CD4-positive, alpha-beta memory T cell (primary cell): ENCODE data around the gene HNRNPK. TPM values are rescaled to one million over a fixed set of nuclear protein-coding genes. Genes with fewer than 3 reads are reported as not detected.

ENCODE experiments used
- CTCF ChIA-PET: fragments of 350-600 bp; sonication (Branson Sonifier 250); formaldehyde crosslinking; loops from one replicate; lab custom pipeline; 2021; ENCODE audit warnings: inconsistent platforms; ENCODE audit not compliant: partially characterized antibody; lab: Charles Lee
- POLR2A ChIA-PET: fragments of 350-600 bp; sonication (Branson Sonifier 250); formaldehyde crosslinking; loops from one replicate; lab custom pipeline; 2021; ENCODE audit not compliant: partially characterized antibody; lab: Charles Lee
- DNase-seq, 5 donors: peaks; one replicate each; pipeline versions ENCODE4 v3.0.0 to v3.0.0-alpha.2; 2020 to 2022; ENCODE audit warnings: mixed read lengths in 1 of 5
- H3K27ac ChIP-seq: one replicate; pipeline ENCODE4 v1.7.0; 2013; ENCODE audit warnings: low read depth, low read length
- H3K27me3 ChIP-seq: 2 replicates; pipeline ENCODE4 v1.7.0; 2013; ENCODE audit warnings: mild to moderate bottlenecking, low read length, moderate library complexity; ENCODE audit not compliant: insufficient read depth
- H3K36me3 ChIP-seq: 2 replicates; pipeline ENCODE4 v1.7.0; 2013; ENCODE audit warnings: mild to moderate bottlenecking, low read length, moderate library complexity; ENCODE audit not compliant: insufficient read depth
- H3K4me1 ChIP-seq: 2 replicates; pipeline ENCODE4 v1.7.0; 2013; ENCODE audit warnings: mild to moderate bottlenecking, low read length, moderate library complexity; ENCODE audit not compliant: insufficient read depth
- H3K4me3 ChIP-seq, 2 donors: one replicate each; pipeline ENCODE4 v1.7.0; 2013; ENCODE audit warnings: low read length in 2 of 2, mild to moderate bottlenecking in 1 of 2
- H3K9me3 ChIP-seq, 2 donors: one replicate each; pipeline ENCODE4 v1.7.0; 2013; ENCODE audit warnings: low read length in 2 of 2, control low read depth in 1 of 2; ENCODE audit not compliant: control insufficient read depth in 1 of 2
- H3K27ac Mint-ChIP-seq, 7 donors: one replicate each; pipeline ENCODE4 v1.8.0; 2020 to 2021; ENCODE audit warnings: mixed read lengths in 7 of 7, mild to moderate bottlenecking in 6 of 7, inconsistent platforms in 3 of 7, moderate library complexity in 3 of 7
- H3K27me3 Mint-ChIP-seq, 2 donors: one replicate each; pipeline ENCODE4 v1.8.0; 2020 to 2021; ENCODE audit warnings: mixed read lengths in 2 of 2
- H3K36me3 Mint-ChIP-seq, 2 donors: one replicate each; pipeline ENCODE4 v1.8.0; 2020 to 2021; ENCODE audit warnings: mixed read lengths in 2 of 2, inconsistent platforms in 1 of 2, mild to moderate bottlenecking in 1 of 2
- H3K4me1 Mint-ChIP-seq, 4 donors: one replicate each; pipeline ENCODE4 v1.8.0; 2020 to 2021; ENCODE audit warnings: mixed read lengths in 4 of 4, mild to moderate bottlenecking in 1 of 4
- H3K4me3 Mint-ChIP-seq, 8 donors: one replicate each; pipeline ENCODE4 v1.8.0; 2020 to 2021; ENCODE audit warnings: mixed read lengths in 8 of 8, mild to moderate bottlenecking in 7 of 8, moderate library complexity in 6 of 8, inconsistent platforms in 3 of 8
- H3K9me3 Mint-ChIP-seq, 8 donors: one replicate each; pipeline ENCODE4 v1.8.0; 2020 to 2021; ENCODE audit warnings: mixed read lengths in 8 of 8, mild to moderate bottlenecking in 5 of 8, inconsistent platforms in 3 of 8, moderate library complexity in 1 of 8
- intact Hi-C: fragments of 100-400 bp; cut with micrococcal nuclease; formaldehyde crosslinking; loops from one replicate; pipeline ENCODE4 v1.15.1; 2023
- polyA plus RNA-seq, 2 donors: library from polyadenylated mRNA; unstranded; fragments of 300-500 nt; fragmentation: Illumina TruSeq; gene quantifications; one replicate each; pipeline ENCODE4 v1.2.3, GENCODE V29; 2021
- total RNA-seq, 2 experiments: library from RNA; stranded (reverse); gene quantifications; one replicate each; pipeline ENCODE4 v1.2.3, GENCODE V29; 2021

Gene HNRNPK
- total and polyA plus RNA-seq, 4 experiments from 2014 or later = 539 to 1,109 (median 730) TPM

- Histone ChIP-seq H3K9me3 (no peaks in the 10 kb centered on the region), H3K27me3 (no peaks in the 10 kb centered on the region), H3K4me1 (peaks cover 10% of the 10 kb centered on the region), H3K4me3 (no peak overlapping the region), H3K36me3 (no peaks in the 10 kb centered on the region), H3K27ac (no peak overlapping the region)
- Mint-ChIP-seq H3K27me3 (no peaks in the 10 kb centered on the region), H3K36me3 (peaks cover 4 to 11% of the 10 kb centered on the region in 2 donors), H3K9me3 (no peaks in the 10 kb centered on the region), H3K4me3 (no peak overlapping the region), H3K27ac (no peak overlapping the region), H3K4me1 (peaks cover 8 to 17% (median 13%) of the 10 kb centered on the region in 4 donors)
- DNase-seq = no peak
- CTCF ChIA-PET = no interaction called here
- intact Hi-C loops = no loop called here
- POLR2A ChIA-PET = no interaction called here
These were observed 20.2 kb upstream of the HNRNPK start for GRCh38 chr9:84000186-84000585.

GRCh38 chr9:83999141-83999918, 19.3 kb upstream of the HNRNPK start:
- Mint-ChIP-seq H3K4me1 (peaks cover 8 to 17% (median 13%) of the 10 kb centered on the region in 4 donors), H3K36me3 (peaks cover 4 to 9% of the 10 kb centered on the region in 2 donors), H3K27me3 (no peaks in the 10 kb centered on the region), H3K9me3 (no peaks in the 10 kb centered on the region), H3K27ac (peak overlapping the region in 2 of 7 donors; percentile 31 to 64), H3K4me3 (no peak overlapping the region)
- no peaks in the 10 kb centered on the region for H3K36me3 ChIP-seq
- no peak overlapping the region for H3K27ac ChIP-seq
- H3K9me3 ChIP-seq = no peaks in the 10 kb centered on the region
- H3K4me3 ChIP-seq = no peak overlapping the region
- H3K4me1 ChIP-seq = peaks cover 10% of the 10 kb centered on the region
- ChIA-PET CTCF (interaction anchor here (0.9 kb wide), 1 partner anchor 329 kb away, joined by 3 read pairs; no protein-coding TSS in a partner anchor), POLR2A (no interaction called here)
- no peaks in the 10 kb centered on the region for H3K27me3 ChIP-seq
- intact Hi-C loops = no loop called here
- DNase-seq = no peak

GRCh38 chr9:83996126-83996525, 16.1 kb upstream of the HNRNPK start:
- ChIA-PET CTCF (no interaction called here), POLR2A (interaction anchor here (1.2 kb wide), 1 partner anchor 16 kb away, joined by 3 read pairs; the partner anchor contains the start of genes HNRNPK and RMI1)
- Histone ChIP-seq H3K4me3 (no peak overlapping the region), H3K4me1 (no peaks in the 10 kb centered on the region), H3K27me3 (no peaks in the 10 kb centered on the region), H3K36me3 (no peaks in the 10 kb centered on the region), H3K27ac (no peak overlapping the region), H3K9me3 (no peaks in the 10 kb centered on the region)
- intact Hi-C loops = no loop called here
- H3K9me3 Mint-ChIP-seq = no peaks in the 10 kb centered on the region
- DNase-seq = no peak
- peaks cover 0 to 4% (median 2%) of the 10 kb centered on the region in 4 donors for H3K4me1 Mint-ChIP-seq
- H3K4me3 Mint-ChIP-seq = no peak overlapping the region
- H3K27me3 Mint-ChIP-seq = no peaks in the 10 kb centered on the region
- no peak overlapping the region for H3K27ac Mint-ChIP-seq
- H3K36me3 Mint-ChIP-seq = peaks cover 0 to 8% of the 10 kb centered on the region in 2 donors

GRCh38 chr9:83992901-83993300, 12.9 kb upstream of the HNRNPK start:
- no peaks in the 10 kb centered on the region for H3K27me3 Mint-ChIP-seq
- H3K9me3 Mint-ChIP-seq = no peaks in the 10 kb centered on the region
- CTCF ChIA-PET = no interaction called here
- no peak overlapping the region for H3K4me3 Mint-ChIP-seq
- H3K4me3 ChIP-seq = no peak overlapping the region
- H3K27ac Mint-ChIP-seq = no peak overlapping the region
- H3K27me3 ChIP-seq = no peaks in the 10 kb centered on the region
- H3K27ac ChIP-seq = no peak overlapping the region
- POLR2A ChIA-PET = no interaction called here
- intact Hi-C loops = no loop called here
- H3K9me3 ChIP-seq = no peaks in the 10 kb centered on the region
- H3K4me1 Mint-ChIP-seq = peaks cover 0 to 4% (median 2%) of the 10 kb centered on the region in 4 donors
- H3K36me3 Mint-ChIP-seq = peaks cover 9 to 15% of the 10 kb centered on the region in 2 donors
- DNase-seq = no peak
- H3K4me1 ChIP-seq = no peaks in the 10 kb centered on the region
- H3K36me3 ChIP-seq = no peaks in the 10 kb centered on the region

GRCh38 chr9:83992407-83992806, 12.4 kb upstream of the HNRNPK start:
- Histone ChIP-seq H3K27ac (no peak overlapping the region), H3K4me3 (no peak overlapping the region), H3K9me3 (no peaks in the 10 kb centered on the region), H3K27me3 (no peaks in the 10 kb centered on the region), H3K4me1 (no peaks in the 10 kb centered on the region), H3K36me3 (no peaks in the 10 kb centered on the region)
- intact Hi-C loops = no loop called here
- Mint-ChIP-seq H3K4me1 (peaks cover 0 to 5% (median 2%) of the 10 kb centered on the region in 4 donors), H3K9me3 (no peaks in the 10 kb centered on the region), H3K27me3 (no peaks in the 10 kb centered on the region), H3K27ac (no peak overlapping the region), H3K36me3 (peaks cover 9 to 15% of the 10 kb centered on the region in 2 donors), H3K4me3 (no peak overlapping the region)
- POLR2A ChIA-PET = no interaction called here
- no peak for DNase-seq
- CTCF ChIA-PET = no interaction called here

GRCh38 chr9:83991355-83991754, 11.3 kb upstream of the HNRNPK start:
- Histone ChIP-seq H3K4me1 (no peaks in the 10 kb centered on the region), H3K4me3 (no peak overlapping the region), H3K27ac (no peak overlapping the region), H3K9me3 (no peaks in the 10 kb centered on the region), H3K36me3 (no peaks in the 10 kb centered on the region), H3K27me3 (no peaks in the 10 kb centered on the region)
- Mint-ChIP-seq H3K9me3 (no peaks in the 10 kb centered on the region), H3K4me3 (no peak overlapping the region), H3K36me3 (peaks cover 9 to 15% of the 10 kb centered on the region in 2 donors), H3K27ac (no peak overlapping the region), H3K27me3 (no peaks in the 10 kb centered on the region), H3K4me1 (peaks cover 0 to 10% (median 4%) of the 10 kb centered on the region in 4 donors)
- DNase-seq = no peak
- ChIA-PET CTCF (no interaction called here), POLR2A (no interaction called here)
- intact Hi-C loops = no loop called here

- Histone ChIP-seq H3K36me3 (no peaks in the 10 kb centered on the region), H3K4me1 (no peaks in the 10 kb centered on the region), H3K4me3 (no peak overlapping the region), H3K27ac (no peak overlapping the region), H3K9me3 (no peaks in the 10 kb centered on the region), H3K27me3 (no peaks in the 10 kb centered on the region)
- CTCF ChIA-PET = no interaction called here
- Mint-ChIP-seq H3K4me1 (peaks cover 0 to 6% (median 4%) of the 10 kb centered on the region in 4 donors), H3K27me3 (no peaks in the 10 kb centered on the region), H3K36me3 (peaks cover 9 to 11% of the 10 kb centered on the region in 2 donors), H3K9me3 (no peaks in the 10 kb centered on the region), H3K27ac (no peak overlapping the region), H3K4me3 (no peak overlapping the region)
- no peak for DNase-seq
- POLR2A ChIA-PET = no interaction called here
- intact Hi-C loops = no loop called here
These were observed 8.4 kb upstream of the HNRNPK start for GRCh38 chr9:83988411-83988810.
